Measurements from ENCODE around the gene NAT14.

GRCh38 chr19:55449469-55449868, 35.5 kb upstream of the NAT14 start:
- TF ChIP-seq CTCF (conservative IDR thresholded peaks at IDR 0.05; ENCODE audit: low read length) (no peak), EZH2phosphoT487 (IDR thresholded peaks at IDR 0.05; ENCODE audit: borderline replicate concordance, low read depth, low read length) (no peak)

Data from OCI-LY7 (cell line).